GM12864 (cell line): ENCODE results near the gene ABCB1.

ENCODE experiments used
- DNase-seq: peaks from one replicate; pipeline ENCODE4 v3.0.0-alpha.2; 2011; ENCODE audit warnings: low read depth
- H3K4me3 ChIP-seq: 2 replicates; pipeline ENCODE4 v1.5.1; 2011; ENCODE audit warnings: mild to moderate bottlenecking, low read depth, low read length, control low read depth
- CTCF ChIP-seq: IDR thresholded peaks from 2 replicates; pipeline ENCODE4 v1.5.1; 2011; ENCODE audit warnings: low read depth, mild to moderate bottlenecking, moderate library complexity, low read length, control low read depth, inconsistent platforms; ENCODE audit errors: missing control alignments

Gene ABCB1

GRCh38 chr7:87625101-87625500, 24.4 kb upstream of the ABCB1 start:
- TF ChIP-seq CTCF: no peak

GRCh38 chr7:87624628-87625027, 23.9 kb upstream of the ABCB1 start:
- H3K4me3 ChIP-seq: no peak overlapping the region

More at GRCh38 chr7:87625101-87625500, 24.4 kb upstream of the ABCB1 start:
- no peak overlapping the region for H3K4me3 ChIP-seq
- no peak for DNase-seq

DNA sequence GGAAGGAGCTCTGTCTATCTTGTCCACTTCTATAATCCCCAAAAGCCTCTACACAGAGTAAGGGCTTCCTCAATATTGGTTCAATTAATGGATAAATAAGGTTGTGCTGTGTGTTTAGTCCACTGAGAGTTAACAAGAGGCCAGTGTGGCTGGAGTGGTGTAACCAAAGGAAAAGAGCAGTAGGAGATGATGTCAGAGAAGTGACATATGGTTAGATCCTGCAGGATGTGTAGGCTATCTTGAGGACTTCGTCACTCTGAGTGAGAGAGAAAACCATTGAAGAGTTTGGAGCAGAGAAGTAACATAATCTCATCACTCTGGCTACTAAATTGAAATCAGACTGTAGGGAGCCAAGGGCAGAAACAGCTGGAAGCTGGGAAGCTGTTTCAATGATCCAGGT, 14.5 kb upstream of the ABCB1 start:
- no peak for TF ChIP-seq CTCF
- no peak overlapping the region for H3K4me3 ChIP-seq
- DNase-seq: no peak

More at GRCh38 chr7:87624628-87625027, 23.9 kb upstream of the ABCB1 start:
- no peak for DNase-seq
- TF ChIP-seq CTCF: no peak

- no peak overlapping the region for H3K4me3 ChIP-seq
- no peak for DNase-seq
- no peak for TF ChIP-seq CTCF
Observed at GRCh38 chr7:87609916-87610315, 9.2 kb upstream of the ABCB1 start.

DNA sequence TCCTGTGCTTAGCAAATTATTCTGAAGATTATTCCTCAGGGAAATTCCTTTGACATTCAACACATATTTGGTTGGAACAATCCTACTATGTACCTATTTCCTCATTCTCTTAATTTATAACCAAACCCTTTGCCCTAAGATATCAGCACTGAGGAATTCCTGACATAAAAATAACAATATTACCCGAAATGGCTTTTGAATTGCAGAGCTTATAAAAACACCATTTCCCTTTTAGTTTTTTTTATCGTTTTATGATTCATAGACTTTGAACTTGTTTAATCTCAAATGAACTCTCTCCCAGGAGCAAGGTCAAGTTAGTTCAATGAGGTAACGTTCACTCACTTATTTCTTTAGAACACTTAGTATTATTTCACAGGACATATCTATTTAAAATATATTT, 7.7 kb upstream of the ABCB1 start:
- no peak for DNase-seq
- no peak for TF ChIP-seq CTCF
- H3K4me3 ChIP-seq: no peak overlapping the region

DNA sequence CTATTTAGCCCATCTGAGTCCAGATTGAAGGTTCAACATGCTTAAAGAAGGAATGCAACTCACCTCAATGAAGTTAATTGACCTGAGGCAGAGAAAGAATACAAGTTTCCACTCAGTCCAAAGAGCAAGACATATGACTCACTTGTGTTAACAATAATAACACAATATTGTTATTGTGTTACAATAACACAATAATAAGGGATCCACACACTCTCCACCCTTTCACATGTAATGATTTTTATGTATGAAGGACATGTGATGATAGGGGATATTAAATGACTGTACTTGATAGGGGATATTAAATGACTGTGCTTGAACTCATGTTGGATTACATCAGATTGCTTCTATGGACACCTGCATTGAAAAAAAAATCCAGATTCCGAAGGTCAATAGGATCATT, 3.6 kb upstream of the ABCB1 start:
- no peak for TF ChIP-seq CTCF
- no peak overlapping the region for H3K4me3 ChIP-seq
- no peak for DNase-seq

GRCh38 chr7:87599336-87599735, 1.3 kb downstream of the ABCB1 start:
- H3K4me3 ChIP-seq: no peak overlapping the region; the same call in 1 of the 2 replicates
- TF ChIP-seq CTCF: no peak
- DNase-seq: peak; percentile 78
